Measurements from ENCODE around the gene CAMTA1. TPM values are rescaled to one million over a fixed set of nuclear protein-coding genes. Genes with fewer than 3 reads are reported as not detected.

Gene CAMTA1
- total and polyA plus RNA-seq, 9 of the 15 experiments (the other 6 are each of a cell fraction or from before 2014, with no cell fraction given), result 43.9 to 161 (median 65.9) TPM

DNA sequence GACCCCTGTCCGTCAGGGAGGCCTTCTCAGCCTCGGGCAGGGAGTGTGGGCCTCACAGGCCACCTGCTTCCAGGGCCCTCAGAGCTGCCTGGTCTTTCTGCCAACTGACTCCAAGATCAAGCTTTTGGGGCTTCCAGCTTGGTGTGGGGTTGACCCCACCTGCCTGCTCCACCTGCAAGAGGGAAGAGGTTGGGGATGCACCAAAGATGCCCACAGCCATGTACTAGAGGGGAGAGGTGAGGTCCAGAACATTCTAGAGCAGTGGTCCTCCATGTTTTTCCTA lies 719.1 kb downstream of the CAMTA1 start (continued):
- TF ChIP-seq, protein P1, sequence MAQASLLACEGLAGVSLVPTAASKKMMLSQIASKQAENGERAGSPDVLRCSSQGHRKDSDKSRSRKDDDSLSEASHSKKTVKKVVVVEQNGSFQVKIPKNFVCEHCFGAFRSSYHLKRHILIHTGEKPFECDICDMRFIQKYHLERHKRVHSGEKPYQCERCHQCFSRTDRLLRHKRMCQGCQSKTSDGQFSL (CRISPR knock-in tag; IDR thresholded peaks at IDR 0.05), result no peak
- TF ChIP-seq, protein P1 (tag; IDR thresholded peaks at IDR 0.05), result no peak
- TF ChIP-seq, protein P2, sequence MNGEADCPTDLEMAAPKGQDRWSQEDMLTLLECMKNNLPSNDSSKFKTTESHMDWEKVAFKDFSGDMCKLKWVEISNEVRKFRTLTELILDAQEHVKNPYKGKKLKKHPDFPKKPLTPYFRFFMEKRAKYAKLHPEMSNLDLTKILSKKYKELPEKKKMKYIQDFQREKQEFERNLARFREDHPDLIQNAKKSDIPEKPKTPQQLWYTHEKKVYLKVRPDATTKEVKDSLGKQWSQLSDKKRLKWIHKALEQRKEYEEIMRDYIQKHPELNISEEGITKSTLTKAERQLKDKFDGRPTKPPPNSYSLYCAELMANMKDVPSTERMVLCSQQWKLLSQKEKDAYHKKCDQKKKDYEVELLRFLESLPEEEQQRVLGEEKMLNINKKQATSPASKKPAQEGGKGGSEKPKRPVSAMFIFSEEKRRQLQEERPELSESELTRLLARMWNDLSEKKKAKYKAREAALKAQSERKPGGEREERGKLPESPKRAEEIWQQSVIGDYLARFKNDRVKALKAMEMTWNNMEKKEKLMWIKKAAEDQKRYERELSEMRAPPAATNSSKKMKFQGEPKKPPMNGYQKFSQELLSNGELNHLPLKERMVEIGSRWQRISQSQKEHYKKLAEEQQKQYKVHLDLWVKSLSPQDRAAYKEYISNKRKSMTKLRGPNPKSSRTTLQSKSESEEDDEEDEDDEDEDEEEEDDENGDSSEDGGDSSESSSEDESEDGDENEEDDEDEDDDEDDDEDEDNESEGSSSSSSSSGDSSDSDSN (IDR thresholded peaks at IDR 0.05; ENCODE audit: borderline replicate concordance in 1 of 2, low read depth in 2 of 2, low read length in 2 of 2), result no peak
- TF ChIP-seq NCOR1 (IDR thresholded peaks at IDR 0.05), result no peak
- no peak for TF ChIP-seq NCOA2 (IDR thresholded peaks at IDR 0.05; ENCODE audit: partially characterized antibody in 2 of 2)
- TF ChIP-seq KLF1 (tag; IDR thresholded peaks at IDR 0.05), result no peak
- TF ChIP-seq ZNF354B (CRISPR knock-in tag; IDR thresholded peaks at IDR 0.05), result no peak
- TF ChIP-seq, protein P3, sequence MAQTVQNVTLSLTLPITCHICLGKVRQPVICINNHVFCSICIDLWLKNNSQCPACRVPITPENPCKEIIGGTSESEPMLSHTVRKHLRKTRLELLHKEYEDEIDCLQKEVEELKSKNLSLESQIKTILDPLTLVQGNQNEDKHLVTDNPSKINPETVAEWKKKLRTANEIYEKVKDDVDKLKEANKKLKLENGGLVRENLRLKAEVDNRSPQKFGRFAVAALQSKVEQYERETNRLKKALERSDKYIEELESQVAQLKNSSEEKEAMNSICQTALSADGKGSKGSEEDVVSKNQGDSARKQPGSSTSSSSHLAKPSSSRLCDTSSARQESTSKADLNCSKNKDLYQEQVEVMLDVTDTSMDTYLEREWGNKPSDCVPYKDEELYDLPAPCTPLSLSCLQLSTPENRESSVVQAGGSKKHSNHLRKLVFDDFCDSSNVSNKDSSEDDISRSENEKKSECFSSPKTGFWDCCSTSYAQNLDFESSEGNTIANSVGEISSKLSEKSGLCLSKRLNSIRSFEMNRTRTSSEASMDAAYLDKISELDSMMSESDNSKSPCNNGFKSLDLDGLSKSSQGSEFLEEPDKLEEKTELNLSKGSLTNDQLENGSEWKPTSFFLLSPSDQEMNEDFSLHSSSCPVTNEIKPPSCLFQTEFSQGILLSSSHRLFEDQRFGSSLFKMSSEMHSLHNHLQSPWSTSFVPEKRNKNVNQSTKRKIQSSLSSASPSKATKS (CRISPR knock-in tag; IDR thresholded peaks at IDR 0.05), result no peak
- TF ChIP-seq, protein P4, sequence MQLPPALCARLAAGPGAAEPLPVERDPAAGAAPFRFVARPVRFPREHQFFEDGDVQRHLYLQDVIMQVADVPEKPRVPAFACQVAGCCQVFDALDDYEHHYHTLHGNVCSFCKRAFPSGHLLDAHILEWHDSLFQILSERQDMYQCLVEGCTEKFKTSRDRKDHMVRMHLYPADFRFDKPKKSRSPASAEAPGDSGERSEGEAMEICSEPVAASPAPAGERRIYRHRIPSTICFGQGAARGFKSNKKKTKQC (CRISPR knock-in tag; IDR thresholded peaks at IDR 0.05), result no peak
